Measurements from ENCODE around the gene CDH23.

Gene CDH23

DNA sequence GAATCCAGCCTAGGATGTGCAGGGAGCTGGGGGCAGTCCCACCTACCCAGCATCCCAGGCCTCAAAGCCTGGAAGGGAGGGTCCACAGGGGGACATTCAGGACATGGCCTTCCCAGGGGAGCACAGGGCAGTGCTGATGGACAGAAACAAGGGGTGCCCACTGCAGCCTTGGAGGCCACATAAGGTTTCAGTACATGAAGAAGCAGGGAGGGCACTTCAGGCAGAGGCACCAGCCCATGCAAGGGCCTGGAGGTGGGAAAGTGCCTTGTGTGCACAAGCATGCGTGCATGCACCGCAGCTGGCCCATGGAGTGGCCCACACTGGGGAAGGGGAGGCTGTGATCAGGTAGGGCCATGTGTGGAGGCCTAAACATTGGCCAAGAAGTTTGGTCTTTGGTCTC, 313.8 kb downstream of the CDH23 start:
- Histone ChIP-seq H3K27me3 (ENCODE audit: control insufficient read depth, insufficient read depth, low read length) (no peaks in the 10 kb centered on the region; the same call in 1 of the 2 replicates), H3K4me3 (ENCODE audit: low read depth, low read length) (no peak overlapping the region), H3K4me1 (ENCODE audit: control insufficient read depth, insufficient read depth, low read length) (peaks cover 9% of the 10 kb centered on the region; the same call in 1 of the 2 replicates), H3K27ac (ENCODE audit: low read depth, low read length) (no peak overlapping the region), H3K36me3 (ENCODE audit: control insufficient read depth, insufficient read depth, low read length) (no peaks in the 10 kb centered on the region), H3K9ac (ENCODE audit: low read length) (no peak overlapping the region), H3K9me3 (ENCODE audit: control insufficient read depth, insufficient read depth, low read depth, low read length) (no peaks in the 10 kb centered on the region)

GRCh38 chr10:71711052-71711623, 314.4 kb downstream of the CDH23 start:
- Histone ChIP-seq H3K27ac (ENCODE audit: low read depth, low read length) (no peak overlapping the region), H3K4me3 (ENCODE audit: low read depth, low read length) (no peak overlapping the region), H3K4me1 (ENCODE audit: control insufficient read depth, insufficient read depth, low read length) (peaks cover 9% of the 10 kb centered on the region; the same call in 1 of the 2 replicates), H3K27me3 (ENCODE audit: control insufficient read depth, insufficient read depth, low read length) (no peaks in the 10 kb centered on the region; the same call in 1 of the 2 replicates), H3K9ac (ENCODE audit: low read length) (no peak overlapping the region), H3K9me3 (ENCODE audit: control insufficient read depth, insufficient read depth, low read depth, low read length) (no peaks in the 10 kb centered on the region), H3K36me3 (ENCODE audit: control insufficient read depth, insufficient read depth, low read length) (no peaks in the 10 kb centered on the region)

DNA sequence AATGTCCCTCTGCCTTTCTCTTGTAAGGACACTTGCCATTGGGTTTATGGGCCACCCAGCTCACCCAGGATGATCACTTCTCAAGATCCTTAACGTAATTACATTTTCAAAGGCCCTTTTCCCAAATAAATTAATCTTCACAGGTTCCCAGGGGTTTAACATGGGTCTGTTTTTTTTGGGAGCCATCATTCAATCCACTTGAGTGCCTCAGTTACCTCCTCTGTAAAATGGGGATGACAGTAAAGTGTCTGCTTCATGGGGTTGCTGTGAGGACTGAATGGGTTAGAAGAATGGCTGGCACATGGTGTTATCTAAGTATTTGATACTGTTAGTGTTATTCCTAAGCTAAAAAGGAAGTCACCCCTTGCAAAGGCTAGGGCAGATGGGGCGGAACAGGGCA, 315.4 kb downstream of the CDH23 start:
- no peak overlapping the region for H3K4me3 ChIP-seq (ENCODE audit: low read depth, low read length)
- peaks cover 9% of the 10 kb centered on the region; the same call in 1 of the 2 replicates for H3K4me1 ChIP-seq (ENCODE audit: control insufficient read depth, insufficient read depth, low read length)
- no peak overlapping the region for H3K27ac ChIP-seq (ENCODE audit: low read depth, low read length)
- no peaks in the 10 kb centered on the region; the same call in 1 of the 2 replicates for H3K27me3 ChIP-seq (ENCODE audit: control insufficient read depth, insufficient read depth, low read length)
- H3K9me3 ChIP-seq (ENCODE audit: control insufficient read depth, insufficient read depth, low read depth, low read length), result no peaks in the 10 kb centered on the region
- no peak overlapping the region for H3K9ac ChIP-seq (ENCODE audit: low read length)
- no peaks in the 10 kb centered on the region for H3K36me3 ChIP-seq (ENCODE audit: control insufficient read depth, insufficient read depth, low read length)

DNA sequence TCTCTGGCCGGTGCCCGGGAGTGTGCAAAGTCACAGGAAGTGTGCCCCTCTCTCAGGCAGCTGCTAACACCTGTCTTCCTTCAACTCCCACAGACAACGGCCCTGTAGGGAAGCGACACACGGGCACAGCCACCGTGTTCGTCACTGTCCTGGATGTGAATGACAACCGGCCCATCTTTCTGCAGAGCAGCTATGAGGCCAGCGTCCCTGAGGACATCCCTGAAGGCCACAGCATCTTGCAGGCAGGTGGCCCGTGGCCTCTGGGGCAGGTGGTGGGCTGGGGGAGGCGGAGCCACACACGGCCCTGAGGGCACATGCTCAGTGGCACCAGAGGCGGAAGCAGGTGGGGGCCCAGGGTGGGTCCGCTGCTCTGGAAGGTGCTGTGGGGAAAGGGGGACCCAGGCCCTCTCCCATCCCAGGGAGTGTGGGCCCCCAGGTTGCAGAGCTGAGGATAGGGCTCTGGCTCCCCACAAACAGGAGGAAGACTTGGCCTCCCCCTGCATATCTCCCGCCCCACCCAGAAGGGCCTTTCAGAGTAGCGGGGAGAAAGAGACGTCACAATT, 315.9 kb downstream of the CDH23 start:
- Histone ChIP-seq H3K27ac (ENCODE audit: low read depth, low read length) (no peak overlapping the region), H3K4me1 (ENCODE audit: control insufficient read depth, insufficient read depth, low read length) (peaks cover 9% of the 10 kb centered on the region; the same call in 1 of the 2 replicates), H3K27me3 (ENCODE audit: control insufficient read depth, insufficient read depth, low read length) (no peaks in the 10 kb centered on the region; the same call in 1 of the 2 replicates), H3K4me3 (ENCODE audit: low read depth, low read length) (no peak overlapping the region), H3K9ac (ENCODE audit: low read length) (no peak overlapping the region), H3K36me3 (ENCODE audit: control insufficient read depth, insufficient read depth, low read length) (no peaks in the 10 kb centered on the region), H3K9me3 (ENCODE audit: control insufficient read depth, insufficient read depth, low read depth, low read length) (no peaks in the 10 kb centered on the region)

GRCh38 chr10:71713135-71714030, 316.7 kb downstream of the CDH23 start:
- H3K27ac ChIP-seq (ENCODE audit: low read depth, low read length), result no peak overlapping the region
- no peak overlapping the region for H3K4me3 ChIP-seq (ENCODE audit: low read depth, low read length)
- no peaks in the 10 kb centered on the region for H3K36me3 ChIP-seq (ENCODE audit: control insufficient read depth, insufficient read depth, low read length)
- H3K27me3 ChIP-seq (ENCODE audit: control insufficient read depth, insufficient read depth, low read length), result no peaks in the 10 kb centered on the region; the same call in 1 of the 2 replicates
- H3K9me3 ChIP-seq (ENCODE audit: control insufficient read depth, insufficient read depth, low read depth, low read length), result no peaks in the 10 kb centered on the region
- peak overlapping the region; percentile 16 for H3K9ac ChIP-seq (ENCODE audit: low read length)
- peaks cover 9% of the 10 kb centered on the region; the same call in 1 of the 2 replicates for H3K4me1 ChIP-seq (ENCODE audit: control insufficient read depth, insufficient read depth, low read length)

DNA sequence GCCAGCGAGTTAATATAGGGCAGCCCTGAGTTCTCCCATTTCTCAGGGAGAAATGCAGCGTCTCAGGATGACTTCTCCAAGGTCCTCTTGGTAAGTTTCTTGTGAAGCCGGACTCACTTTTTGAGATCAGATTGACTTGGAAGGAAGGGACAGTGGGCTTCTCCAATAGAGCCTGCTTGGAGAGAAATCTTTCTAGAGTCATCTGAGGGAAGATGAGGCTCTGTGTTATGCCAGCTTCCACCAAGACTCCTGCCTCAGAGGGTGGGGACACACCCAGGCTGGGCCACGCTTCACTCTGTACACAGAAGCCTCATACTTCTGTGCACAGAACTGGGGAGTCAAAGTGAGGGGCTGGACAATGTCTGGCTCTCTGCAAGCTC, 317.3 kb downstream of the CDH23 start:
- no peak overlapping the region for H3K4me3 ChIP-seq (ENCODE audit: low read depth, low read length)
- no peaks in the 10 kb centered on the region for H3K36me3 ChIP-seq (ENCODE audit: control insufficient read depth, insufficient read depth, low read length)
- H3K27me3 ChIP-seq (ENCODE audit: control insufficient read depth, insufficient read depth, low read length), result no peaks in the 10 kb centered on the region
- no peaks in the 10 kb centered on the region for H3K9me3 ChIP-seq (ENCODE audit: control insufficient read depth, insufficient read depth, low read depth, low read length)
- H3K4me1 ChIP-seq (ENCODE audit: control insufficient read depth, insufficient read depth, low read length), result peaks cover 9% of the 10 kb centered on the region; the same call in 1 of the 2 replicates
- no peak overlapping the region for H3K27ac ChIP-seq (ENCODE audit: low read depth, low read length)
- peak overlapping the region; percentile 16 for H3K9ac ChIP-seq (ENCODE audit: low read length)

- no peaks in the 10 kb centered on the region for H3K9me3 ChIP-seq (ENCODE audit: control insufficient read depth, insufficient read depth, low read depth, low read length)
- peaks cover 14% of the 10 kb centered on the region for H3K4me1 ChIP-seq (ENCODE audit: control insufficient read depth, insufficient read depth, low read length)
- no peak overlapping the region for H3K9ac ChIP-seq (ENCODE audit: low read length)
- no peaks in the 10 kb centered on the region for H3K36me3 ChIP-seq (ENCODE audit: control insufficient read depth, insufficient read depth, low read length)
- no peak overlapping the region for H3K27ac ChIP-seq (ENCODE audit: low read depth, low read length)
- H3K27me3 ChIP-seq (ENCODE audit: control insufficient read depth, insufficient read depth, low read length), result no peaks in the 10 kb centered on the region
- H3K4me3 ChIP-seq (ENCODE audit: low read depth, low read length), result no peak overlapping the region
Measured at GRCh38 chr10:71714592-71714991, 317.9 kb downstream of the CDH23 start.

GRCh38 chr10:71715026-71715425, 318.3 kb downstream of the CDH23 start:
- no peaks in the 10 kb centered on the region for H3K9me3 ChIP-seq (ENCODE audit: control insufficient read depth, insufficient read depth, low read depth, low read length)
- H3K9ac ChIP-seq (ENCODE audit: low read length), result no peak overlapping the region
- peaks cover 18% of the 10 kb centered on the region for H3K4me1 ChIP-seq (ENCODE audit: control insufficient read depth, insufficient read depth, low read length)
- H3K27me3 ChIP-seq (ENCODE audit: control insufficient read depth, insufficient read depth, low read length), result no peaks in the 10 kb centered on the region
- H3K36me3 ChIP-seq (ENCODE audit: control insufficient read depth, insufficient read depth, low read length), result no peaks in the 10 kb centered on the region
- H3K27ac ChIP-seq (ENCODE audit: low read depth, low read length), result no peak overlapping the region
- no peak overlapping the region for H3K4me3 ChIP-seq (ENCODE audit: low read depth, low read length)

DNA sequence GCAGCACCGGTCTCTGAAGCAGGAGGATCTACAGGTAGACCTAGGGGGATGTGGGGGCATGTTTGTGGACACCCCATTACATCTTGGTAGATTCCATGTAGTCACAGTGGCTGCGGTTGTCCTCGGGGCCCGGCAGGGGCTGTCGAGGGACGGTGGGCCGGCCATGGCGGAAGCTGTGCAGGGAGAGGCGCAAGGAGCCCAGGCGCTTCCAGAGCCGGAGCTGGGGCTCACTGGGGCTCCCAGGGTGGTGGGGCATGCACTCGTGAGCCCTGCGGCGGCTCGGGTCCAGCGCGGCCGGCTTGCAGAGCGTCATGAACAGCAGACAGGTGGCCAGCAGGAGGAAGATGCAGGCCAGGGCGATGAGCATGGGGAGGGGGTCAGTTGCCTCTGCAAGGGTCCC, 319.1 kb downstream of the CDH23 start:
- no peak overlapping the region for H3K9ac ChIP-seq (ENCODE audit: low read length)
- H3K9me3 ChIP-seq (ENCODE audit: control insufficient read depth, insufficient read depth, low read depth, low read length), result no peaks in the 10 kb centered on the region
- H3K27ac ChIP-seq (ENCODE audit: low read depth, low read length), result no peak overlapping the region
- no peak overlapping the region for H3K4me3 ChIP-seq (ENCODE audit: low read depth, low read length)
- no peaks in the 10 kb centered on the region for H3K36me3 ChIP-seq (ENCODE audit: control insufficient read depth, insufficient read depth, low read length)
- peaks cover 21% of the 10 kb centered on the region for H3K4me1 ChIP-seq (ENCODE audit: control insufficient read depth, insufficient read depth, low read length)
- H3K27me3 ChIP-seq (ENCODE audit: control insufficient read depth, insufficient read depth, low read length), result peaks cover 8% of the 10 kb centered on the region; the same call in 1 of the 2 replicates

DNA sequence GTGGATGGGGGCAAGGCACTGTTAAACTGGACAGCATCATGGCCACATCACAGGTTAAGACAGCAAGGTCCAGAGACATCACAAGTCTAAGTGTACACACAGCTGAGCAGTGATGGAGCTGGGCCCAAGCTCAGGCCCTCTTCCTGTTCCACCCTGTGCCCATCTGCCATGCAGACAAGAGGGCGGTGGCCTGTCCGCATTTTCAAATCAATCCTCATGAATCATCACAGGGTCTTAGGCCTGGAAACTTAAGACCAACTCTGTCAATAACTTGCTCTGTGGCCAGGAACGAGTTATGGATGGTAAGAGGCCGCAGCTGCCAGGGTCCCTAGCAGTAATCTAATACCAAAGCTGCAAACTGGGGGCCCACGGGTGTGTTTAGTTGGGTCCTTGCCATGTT, 319.7 kb downstream of the CDH23 start:
- Histone ChIP-seq H3K9ac (ENCODE audit: low read length) (no peak overlapping the region), H3K27me3 (ENCODE audit: control insufficient read depth, insufficient read depth, low read length) (peaks cover 13% of the 10 kb centered on the region; the same call in 1 of the 2 replicates)

GRCh38 chr10:71717056-71717455, 320.3 kb downstream of the CDH23 start:
- Histone ChIP-seq H3K4me3 (ENCODE audit: low read depth, low read length) (no peak overlapping the region), H3K27ac (ENCODE audit: low read depth, low read length) (no peak overlapping the region), H3K9ac (ENCODE audit: low read length) (no peak overlapping the region), H3K27me3 (ENCODE audit: control insufficient read depth, insufficient read depth, low read length) (peaks cover 13% of the 10 kb centered on the region; the same call in 1 of the 2 replicates), H3K9me3 (ENCODE audit: control insufficient read depth, insufficient read depth, low read depth, low read length) (no peaks in the 10 kb centered on the region), H3K4me1 (ENCODE audit: control insufficient read depth, insufficient read depth, low read length) (peaks cover 21% of the 10 kb centered on the region), H3K36me3 (ENCODE audit: control insufficient read depth, insufficient read depth, low read length) (no peaks in the 10 kb centered on the region)

More for the DNA sequence above, 319.7 kb downstream of the CDH23 start:
- H3K27ac ChIP-seq (ENCODE audit: low read depth, low read length), result no peak overlapping the region
- no peaks in the 10 kb centered on the region for H3K9me3 ChIP-seq (ENCODE audit: control insufficient read depth, insufficient read depth, low read depth, low read length)
- no peaks in the 10 kb centered on the region for H3K36me3 ChIP-seq (ENCODE audit: control insufficient read depth, insufficient read depth, low read length)
- H3K4me3 ChIP-seq (ENCODE audit: low read depth, low read length), result no peak overlapping the region
- peaks cover 21% of the 10 kb centered on the region for H3K4me1 ChIP-seq (ENCODE audit: control insufficient read depth, insufficient read depth, low read length)
